Transverse colon (tissue), 4 donors: Measurements from ENCODE around the gene UBTF. TPM values are rescaled to one million over a fixed set of nuclear protein-coding genes. Genes with fewer than 3 reads are reported as not detected.
A peak's percentile ranks its signal among the peaks of the same experiment; 100 is the strongest.

ENCODE experiments used
- DNase-seq: peaks from one replicate; pipeline ENCODE4 v3.0.0-alpha.2; 2019
- H3K27ac ChIP-seq, 4 donors: fragments of 200-600 bp; sonication (generic); 2 replicates each; pipeline ENCODE4 v1.5.1; 2016 to 2018; ENCODE audit warnings: inconsistent platforms in 4 of 4
- H3K27me3 ChIP-seq: fragments of 200-600 bp; sonication (generic); 2 replicates; pipeline ENCODE4 v1.5.1; 2017; ENCODE audit warnings: inconsistent platforms
- H3K36me3 ChIP-seq, 4 donors: fragments of 200-600 bp; sonication (generic); 2 replicates each; pipeline ENCODE4 v1.5.1; 2017 to 2019; ENCODE audit warnings: inconsistent platforms in 4 of 4
- H3K4me1 ChIP-seq, 4 donors: fragments of 200-600 bp; sonication (generic); 2 replicates each; pipeline ENCODE4 v1.5.1; 2017 to 2020; ENCODE audit warnings: inconsistent platforms in 4 of 4
- H3K4me3 ChIP-seq, 4 donors: fragments of 200-600 bp; sonication (generic); 1 replicate in 1 of 4; 2 replicates in 3 of 4; pipeline versions ENCODE4 v1.5.1 to v1.6.1; 2017 to 2019; ENCODE audit warnings: inconsistent platforms in 4 of 4
- H3K9me3 ChIP-seq, 2 donors: fragments of 200-600 bp; sonication (generic); 2 replicates each; pipeline ENCODE4 v1.5.1; 2017 to 2019; ENCODE audit warnings: inconsistent platforms in 2 of 2
- EP300 ChIP-seq: sonication (generic); formaldehyde crosslinking; IDR thresholded peaks from one replicate; pipeline ENCODE4 v1.6.1; 2017; ENCODE audit warnings: antibody characterized with exemption, low read depth
- POLR2A ChIP-seq: fragments of 450-650 bp; IDR thresholded peaks from one replicate; pipeline ENCODE4 v1.6.1; 2016; ENCODE audit warnings: antibody characterized with exemption, mild to moderate bottlenecking, moderate library complexity
- POLR2AphosphoS5 ChIP-seq, 3 donors: sonication (generic); formaldehyde crosslinking; IDR thresholded peaks; one replicate each; pipeline ENCODE4 v1.6.1; 2016; ENCODE audit warnings: antibody characterized with exemption in 3 of 3
- WGBS, 2 donors: methylation state at CpG; one replicate each; pipeline ENCODE4 v1.1.5; 2018; ENCODE audit warnings: low coverage in 1 of 2; 5-methylcytosine and 5-hydroxymethylcytosine counted together
- in situ Hi-C, 4 donors: fragments of 200-750 bp; cut with MboI; loops; one replicate each; pipeline versions ENCODE4 v1.15.0 to v1.15.1; 2017; ENCODE audit warnings: low sequenced_read_pairs in 3 of 4, low pct_ligation_motif_present in 1 of 4, low pct_unique_long_range_greater_than_20kb in 1 of 4
- intact Hi-C: fragments of 100-400 bp; cut with DNase I; formaldehyde crosslinking; loops from one replicate; pipeline ENCODE4 v1.15.1; 2023; ENCODE audit warnings: low total_unique reads
- total RNA-seq, 4 donors: library from RNA; depleted of rRNA; stranded (reverse); fragments of >200 nt; gene quantifications; one replicate each; pipeline ENCODE4 v1.1.0, GENCODE V29; 2016
- TF ChIP-seq, protein P1 (sequence below), 5 experiments: fragments of 200-600 bp in 3 of 5; fragments of 450-650 bp in 2 of 5; sonication (generic) in 3 of 5; IDR thresholded peaks; 1 replicate in 2 of 5; 2 replicates in 3 of 5; pipeline ENCODE4 v1.5.1; 2016 to 2017; ENCODE audit warnings: antibody characterized with exemption in 5 of 5, inconsistent platforms in 3 of 5, mild to moderate bottlenecking in 2 of 5, moderate library complexity in 1 of 5

The UBTF gene
- total RNA-seq, 4 donors from 2014 or later: 49.4 to 61.6 (median 60.4) TPM

GRCh38 chr17:44204441-44204882 is 15.0 kb downstream of the UBTF start:
- intact Hi-C loops: no loop called here
- Histone ChIP-seq H3K27me3 (no peaks in the 10 kb centered on the region), H3K4me1 (peaks cover 0 to 26% (median 2%) of the 10 kb centered on the region in 4 donors), H3K36me3 (peaks cover 0 to 21% (median 7%) of the 10 kb centered on the region in 4 donors), H3K9me3 (no peaks in the 10 kb centered on the region), H3K4me3 (no peak overlapping the region), H3K27ac (no peak overlapping the region)
- 60% methylated on average over 5 of the region's 5 CpGs; no CpG with 5 or more reads in 1 of the 2 donors for WGBS, 2 donors
- in situ Hi-C loops: loop anchor here in 1 of 4 donors (5.0 kb wide), 1 partner anchor 128 kb away; no protein-coding TSS in a partner anchor
- TF ChIP-seq POLR2A: no peak
- TF ChIP-seq EP300: no peak
- TF ChIP-seq, protein P1, sequence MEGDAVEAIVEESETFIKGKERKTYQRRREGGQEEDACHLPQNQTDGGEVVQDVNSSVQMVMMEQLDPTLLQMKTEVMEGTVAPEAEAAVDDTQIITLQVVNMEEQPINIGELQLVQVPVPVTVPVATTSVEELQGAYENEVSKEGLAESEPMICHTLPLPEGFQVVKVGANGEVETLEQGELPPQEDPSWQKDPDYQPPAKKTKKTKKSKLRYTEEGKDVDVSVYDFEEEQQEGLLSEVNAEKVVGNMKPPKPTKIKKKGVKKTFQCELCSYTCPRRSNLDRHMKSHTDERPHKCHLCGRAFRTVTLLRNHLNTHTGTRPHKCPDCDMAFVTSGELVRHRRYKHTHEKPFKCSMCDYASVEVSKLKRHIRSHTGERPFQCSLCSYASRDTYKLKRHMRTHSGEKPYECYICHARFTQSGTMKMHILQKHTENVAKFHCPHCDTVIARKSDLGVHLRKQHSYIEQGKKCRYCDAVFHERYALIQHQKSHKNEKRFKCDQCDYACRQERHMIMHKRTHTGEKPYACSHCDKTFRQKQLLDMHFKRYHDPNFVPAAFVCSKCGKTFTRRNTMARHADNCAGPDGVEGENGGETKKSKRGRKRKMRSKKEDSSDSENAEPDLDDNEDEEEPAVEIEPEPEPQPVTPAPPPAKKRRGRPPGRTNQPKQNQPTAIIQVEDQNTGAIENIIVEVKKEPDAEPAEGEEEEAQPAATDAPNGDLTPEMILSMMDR (IDR thresholded peaks at IDR 0.05): no peak
- TF ChIP-seq POLR2AphosphoS5 (IDR thresholded peaks at IDR 0.05): no peak
- no peak for DNase-seq

GRCh38 chr17:44203731-44204440 is 15.6 kb downstream of the UBTF start:
- TF ChIP-seq POLR2AphosphoS5 (IDR thresholded peaks at IDR 0.05): no peak
- TF ChIP-seq, protein P1 (IDR thresholded peaks at IDR 0.05): peak; percentile 57 to 72 (median 65)
- H3K27ac ChIP-seq: no peak overlapping the region
- in situ Hi-C loops: loop anchor here in 1 of 4 donors (5.0 kb wide), 1 partner anchor 128 kb away; no protein-coding TSS in a partner anchor
- DNase-seq: peak; percentile 38
- peaks cover 0 to 19% (median 4%) of the 10 kb centered on the region in 4 donors for H3K36me3 ChIP-seq
- 57 to 64% methylated on average over 7 to 9 of the region's 9 CpGs for WGBS, 2 donors
- intact Hi-C loops: no loop called here
- H3K9me3 ChIP-seq: no peaks in the 10 kb centered on the region
- H3K27me3 ChIP-seq: no peaks in the 10 kb centered on the region
- no peak overlapping the region for H3K4me3 ChIP-seq
- H3K4me1 ChIP-seq: peaks cover 0 to 26% (median 2%) of the 10 kb centered on the region in 4 donors

- H3K4me1 ChIP-seq: peaks cover 6 to 32% (median 10%) of the 10 kb centered on the region in 4 donors
These were observed 16.7 kb downstream of the UBTF start for GRCh38 chr17:44202756-44203155.

More at GRCh38 chr17:44202756-44203155, 16.7 kb downstream of the UBTF start:
- Histone ChIP-seq H3K4me3 (no peak overlapping the region), H3K27ac (no peak overlapping the region), H3K36me3 (peaks cover 0 to 11% (median 0%) of the 10 kb centered on the region in 4 donors), H3K9me3 (no peaks in the 10 kb centered on the region), H3K27me3 (no peaks in the 10 kb centered on the region)
- intact Hi-C loops: no loop called here
- in situ Hi-C loops: loop anchor here in 1 of 4 donors (5.0 kb wide), 1 partner anchor 130 kb away; no protein-coding TSS in a partner anchor
- no peak for DNase-seq
- 86 to 94% methylated on average over 2 to 4 of the region's 4 CpGs for WGBS, 2 donors
- TF ChIP-seq, protein P1 (IDR thresholded peaks at IDR 0.05): no peak
- no peak for TF ChIP-seq POLR2A
- no peak for TF ChIP-seq POLR2AphosphoS5 (IDR thresholded peaks at IDR 0.05)
- TF ChIP-seq EP300: no peak
